ENCODE results near the gene ARNT2. TPM values are rescaled to one million over a fixed set of nuclear protein-coding genes. Genes with fewer than 3 reads are reported as not detected.

ARNT2 gene
- total and polyA plus RNA-seq, 2 experiments from 2014 or later, result 4.6 to 11.6 TPM

DNA sequence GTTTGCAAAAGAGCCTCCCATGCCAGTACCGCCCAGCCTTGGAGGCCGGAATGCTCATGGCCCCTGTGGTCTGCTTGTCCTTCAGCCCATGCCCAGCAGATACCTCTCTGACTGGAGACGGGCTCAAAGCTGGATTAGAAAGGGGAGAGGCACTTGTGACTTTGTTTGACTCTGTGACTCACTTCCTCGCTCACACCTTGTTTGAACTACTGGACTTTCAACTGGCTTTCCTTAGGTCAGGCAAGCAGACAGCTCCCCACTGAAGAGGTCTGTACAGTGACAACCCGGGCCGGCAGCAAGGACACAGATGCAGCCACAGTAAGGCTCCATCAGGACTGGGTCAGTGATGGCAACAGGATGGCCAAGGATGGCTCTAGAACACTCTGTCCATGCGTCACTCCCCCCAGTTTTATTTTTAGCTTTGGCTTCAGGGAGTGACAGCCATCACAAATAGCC lies 192.4 kb downstream of the ARNT2 start (continued):
- TF ChIP-seq, protein P1, sequence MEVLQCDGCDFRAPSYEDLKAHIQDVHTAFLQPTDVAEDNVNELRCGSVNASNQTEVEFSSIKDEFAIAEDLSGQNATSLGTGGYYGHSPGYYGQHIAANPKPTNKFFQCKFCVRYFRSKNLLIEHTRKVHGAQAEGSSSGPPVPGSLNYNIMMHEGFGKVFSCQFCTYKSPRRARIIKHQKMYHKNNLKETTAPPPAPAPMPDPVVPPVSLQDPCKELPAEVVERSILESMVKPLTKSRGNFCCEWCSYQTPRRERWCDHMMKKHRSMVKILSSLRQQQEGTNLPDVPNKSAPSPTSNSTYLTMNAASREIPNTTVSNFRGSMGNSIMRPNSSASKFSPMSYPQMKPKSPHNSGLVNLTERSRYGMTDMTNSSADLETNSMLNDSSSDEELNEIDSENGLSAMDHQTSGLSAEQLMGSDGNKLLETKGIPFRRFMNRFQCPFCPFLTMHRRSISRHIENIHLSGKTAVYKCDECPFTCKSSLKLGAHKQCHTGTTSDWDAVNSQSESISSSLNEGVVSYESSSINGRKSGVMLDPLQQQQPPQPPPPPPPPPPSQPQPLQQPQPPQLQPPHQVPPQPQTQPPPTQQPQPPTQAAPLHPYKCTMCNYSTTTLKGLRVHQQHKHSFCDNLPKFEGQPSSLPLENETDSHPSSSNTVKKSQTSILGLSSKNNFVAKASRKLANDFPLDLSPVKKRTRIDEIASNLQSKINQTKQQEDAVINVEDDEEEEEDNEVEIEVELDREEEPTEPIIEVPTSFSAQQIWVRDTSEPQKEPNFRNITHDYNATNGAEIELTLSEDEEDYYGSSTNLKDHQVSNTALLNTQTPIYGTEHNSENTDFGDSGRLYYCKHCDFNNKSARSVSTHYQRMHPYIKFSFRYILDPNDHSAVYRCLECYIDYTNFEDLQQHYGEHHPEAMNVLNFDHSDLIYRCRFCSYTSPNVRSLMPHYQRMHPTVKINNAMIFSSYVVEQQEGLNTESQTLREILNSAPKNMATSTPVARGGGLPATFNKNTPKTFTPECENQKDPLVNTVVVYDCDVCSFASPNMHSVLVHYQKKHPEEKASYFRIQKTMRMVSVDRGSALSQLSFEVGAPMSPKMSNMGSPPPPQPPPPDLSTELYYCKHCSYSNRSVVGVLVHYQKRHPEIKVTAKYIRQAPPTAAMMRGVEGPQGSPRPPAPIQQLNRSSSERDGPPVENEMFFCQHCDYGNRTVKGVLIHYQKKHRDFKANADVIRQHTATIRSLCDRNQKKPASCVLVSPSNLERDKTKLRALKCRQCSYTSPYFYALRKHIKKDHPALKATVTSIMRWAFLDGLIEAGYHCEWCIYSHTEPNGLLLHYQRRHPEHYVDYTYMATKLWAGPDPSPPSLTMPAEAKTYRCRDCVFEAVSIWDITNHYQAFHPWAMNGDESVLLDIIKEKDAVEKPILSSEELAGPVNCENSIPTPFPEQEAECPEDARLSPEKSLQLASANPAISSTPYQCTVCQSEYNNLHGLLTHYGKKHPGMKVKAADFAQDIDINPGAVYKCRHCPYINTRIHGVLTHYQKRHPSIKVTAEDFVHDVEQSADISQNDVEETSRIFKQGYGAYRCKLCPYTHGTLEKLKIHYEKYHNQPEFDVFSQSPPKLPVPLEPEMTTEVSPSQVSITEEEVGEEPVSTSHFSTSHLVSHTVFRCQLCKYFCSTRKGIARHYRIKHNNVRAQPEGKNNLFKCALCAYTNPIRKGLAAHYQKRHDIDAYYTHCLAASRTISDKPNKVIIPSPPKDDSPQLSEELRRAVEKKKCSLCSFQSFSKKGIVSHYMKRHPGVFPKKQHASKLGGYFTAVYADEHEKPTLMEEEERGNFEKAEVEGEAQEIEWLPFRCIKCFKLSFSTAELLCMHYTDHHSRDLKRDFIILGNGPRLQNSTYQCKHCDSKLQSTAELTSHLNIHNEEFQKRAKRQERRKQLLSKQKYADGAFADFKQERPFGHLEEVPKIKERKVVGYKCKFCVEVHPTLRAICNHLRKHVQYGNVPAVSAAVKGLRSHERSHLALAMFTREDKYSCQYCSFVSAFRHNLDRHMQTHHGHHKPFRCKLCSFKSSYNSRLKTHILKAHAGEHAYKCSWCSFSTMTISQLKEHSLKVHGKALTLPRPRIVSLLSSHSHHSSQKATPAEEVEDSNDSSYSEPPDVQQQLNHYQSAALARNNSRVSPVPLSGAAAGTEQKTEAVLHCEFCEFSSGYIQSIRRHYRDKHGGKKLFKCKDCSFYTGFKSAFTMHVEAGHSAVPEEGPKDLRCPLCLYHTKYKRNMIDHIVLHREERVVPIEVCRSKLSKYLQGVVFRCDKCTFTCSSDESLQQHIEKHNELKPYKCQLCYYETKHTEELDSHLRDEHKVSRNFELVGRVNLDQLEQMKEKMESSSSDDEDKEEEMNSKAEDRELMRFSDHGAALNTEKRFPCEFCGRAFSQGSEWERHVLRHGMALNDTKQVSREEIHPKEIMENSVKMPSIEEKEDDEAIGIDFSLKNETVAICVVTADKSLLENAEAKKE (CRISPR knock-in tag; IDR thresholded peaks at IDR 0.05), result no peak

DNA sequence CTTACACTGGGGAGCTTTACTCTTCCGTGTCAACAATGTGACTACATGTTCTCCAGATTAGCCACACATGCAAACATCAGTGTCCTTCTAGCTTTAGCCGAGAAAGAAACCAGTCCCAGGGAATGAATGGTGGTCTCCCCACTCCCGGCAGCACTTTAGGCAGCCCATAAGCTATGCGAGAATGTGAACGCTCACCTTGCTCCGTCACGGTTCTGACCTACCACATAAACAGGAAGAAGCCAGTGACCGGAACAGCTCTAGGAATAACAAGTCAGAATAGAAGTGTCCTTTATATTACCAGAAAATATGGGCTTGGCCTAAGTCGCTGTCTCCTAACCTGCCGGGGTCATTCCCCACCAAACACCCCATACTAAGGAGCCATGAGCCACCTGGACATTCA lies 192.9 kb downstream of the ARNT2 start:
- Histone ChIP-seq H3F3A (replicated peaks; ENCODE audit: low read depth) (no peaks in the 10 kb centered on the region), H3K4me3 (no peak overlapping the region), H3K36me3 (ENCODE audit: insufficient read depth) (no peaks in the 10 kb centered on the region), H2AFZ (no peak overlapping the region), H3K9me2 (ENCODE audit: insufficient read depth) (no peaks in the 10 kb centered on the region), H3K79me2 (replicated peaks; ENCODE audit: insufficient read depth) (no peaks in the 10 kb centered on the region), H4K20me1 (replicated peaks; ENCODE audit: insufficient read depth) (no peaks in the 10 kb centered on the region), H3K27me3 (ENCODE audit: insufficient read depth) (no peaks in the 10 kb centered on the region), H3K4me2 (no peak overlapping the region), H3K27ac (ENCODE audit: low read depth) (no peak overlapping the region), H3K4me1 (ENCODE audit: insufficient read depth) (peaks cover 4% of the 10 kb centered on the region; the same call in 1 of the 2 replicates)
- Mint-ChIP-seq H3K4me1 (0 out of 3 replicates have a peak, but pooled peaks cover 2% of the 10 kb centered on the region), H3K27me3 (ENCODE audit: insufficient read depth, low read depth, poor library complexity) (peaks cover 2% of the 10 kb centered on the region), H3K4me3 (no peak overlapping the region), H3K9me3 (no peaks in the 10 kb centered on the region), H3K36me3 (ENCODE audit: low read depth) (no peaks in the 10 kb centered on the region; the same call in 2 of the 3 replicates), H3K27ac (no peak overlapping the region)
- no peak for ATAC-seq
- DNase-seq (ENCODE audit: low spot score), result no peak
- TF ChIP-seq NANOG (IDR thresholded peaks at IDR 0.05; ENCODE audit: borderline replicate concordance) (no peak), EZH2phosphoT487 (IDR thresholded peaks at IDR 0.05; ENCODE audit: unreplicated experiment) (no peak), STAT1 (IDR thresholded peaks at IDR 0.05; ENCODE audit: unreplicated experiment) (no peak), JUNB (IDR thresholded peaks at IDR 0.05; ENCODE audit: unreplicated experiment) (no peak), ZNF331 (CRISPR knock-in tag; IDR thresholded peaks at IDR 0.05; ENCODE audit: low read depth) (no peak)
- TF ChIP-seq, protein P1 (CRISPR knock-in tag; IDR thresholded peaks at IDR 0.05), result no peak
